Cardiac muscle cell (in vitro differentiated cells and primary cell): ENCODE data around the gene AATK. TPM values are rescaled to one million over a fixed set of nuclear protein-coding genes. Genes with fewer than 3 reads are reported as not detected.

Experiments
- DNase-seq, 2 donors: peaks; one replicate each; pipeline versions ENCODE4 v3.0.0 to v3.0.0-alpha.2; 2010 to 2017; ENCODE audit warnings: low read depth in 1 of 2, low spot score in 1 of 2
- H3K27ac ChIP-seq: fragments of 200-600 bp; sonication (generic); 2 replicates; pipeline ENCODE4 v1.5.1; 2016
- H3K27me3 ChIP-seq: fragments of 200-600 bp; sonication (generic); 2 replicates; pipeline ENCODE4 v1.6.0; 2016; ENCODE audit warnings: control low read depth
- H3K36me3 ChIP-seq: fragments of 200-600 bp; sonication (generic); 2 replicates; pipeline ENCODE4 v1.5.1; 2016; ENCODE audit warnings: control low read depth
- H3K4me1 ChIP-seq: fragments of 200-600 bp; sonication (generic); 2 replicates; pipeline ENCODE4 v1.8.1; 2017; ENCODE audit warnings: low read depth, mild to moderate bottlenecking, mixed run types
- H3K4me3 ChIP-seq: fragments of 200-600 bp; sonication (generic); 2 replicates; pipeline ENCODE4 v1.5.1; 2016; ENCODE audit warnings: mild to moderate bottlenecking
- H3K9me3 ChIP-seq: fragments of 200-600 bp; sonication (generic); 2 replicates; pipeline ENCODE4 v1.5.1; 2017; ENCODE audit warnings: low read depth, mild to moderate bottlenecking, control low read depth
- CTCF ChIP-seq: IDR thresholded peaks from 2 replicates; pipeline ENCODE4 v1.5.1; 2012; ENCODE audit warnings: low read depth, mild to moderate bottlenecking, low read length
- polyA plus RNA-seq: library from polyadenylated mRNA; unstranded; fragments of >200 nt; fragmentation: Nextera tagmentation; extraction: Ambion mirVana; gene quantifications from 2 replicates; pipeline ENCODE4 v1.2.1, GENCODE V29; 2016
- total RNA-seq: library from RNA; depleted of rRNA; stranded (reverse); fragments of >200 nt; gene quantifications from 2 replicates; pipeline ENCODE4 v1.2.3, GENCODE V29; 2016

Gene AATK
- total and polyA plus RNA-seq, 2 experiments from 2014 or later = 8.0 to 21.9 TPM

GRCh38 chr17:81115219-81115618, 50.8 kb downstream of the AATK start:
- H3K4me1 ChIP-seq = peaks cover 11% of the 10 kb centered on the region
- TF ChIP-seq CTCF = no peak
- no peaks in the 10 kb centered on the region for H3K9me3 ChIP-seq
- H3K36me3 ChIP-seq = no peaks in the 10 kb centered on the region
- no peak overlapping the region for H3K4me3 ChIP-seq
- no peaks in the 10 kb centered on the region for H3K27me3 ChIP-seq
- DNase-seq = no peak
- H3K27ac ChIP-seq = no peak overlapping the region

- H3K4me1 ChIP-seq = peaks cover 11% of the 10 kb centered on the region
- TF ChIP-seq CTCF = no peak
- no peak overlapping the region for H3K27ac ChIP-seq
- H3K9me3 ChIP-seq = no peaks in the 10 kb centered on the region
- no peaks in the 10 kb centered on the region for H3K36me3 ChIP-seq
- no peak overlapping the region for H3K4me3 ChIP-seq
- no peaks in the 10 kb centered on the region for H3K27me3 ChIP-seq
- DNase-seq = no peak
These were observed 51.5 kb downstream of the AATK start for GRCh38 chr17:81114351-81115093.

- no peak overlapping the region for H3K27ac ChIP-seq
- H3K27me3 ChIP-seq = no peaks in the 10 kb centered on the region
- peaks cover 11% of the 10 kb centered on the region for H3K4me1 ChIP-seq
- no peaks in the 10 kb centered on the region for H3K36me3 ChIP-seq
- TF ChIP-seq CTCF = no peak
- no peak overlapping the region for H3K4me3 ChIP-seq
- DNase-seq = no peak
- no peaks in the 10 kb centered on the region for H3K9me3 ChIP-seq
These were observed 52.8 kb downstream of the AATK start for GRCh38 chr17:81113158-81113724.

GRCh38 chr17:81112450-81112849, 53.6 kb downstream of the AATK start:
- no peaks in the 10 kb centered on the region for H3K36me3 ChIP-seq
- TF ChIP-seq CTCF = no peak
- DNase-seq = no peak
- H3K4me1 ChIP-seq = peaks cover 11% of the 10 kb centered on the region
- no peaks in the 10 kb centered on the region for H3K27me3 ChIP-seq
- H3K4me3 ChIP-seq = no peak overlapping the region
- no peaks in the 10 kb centered on the region for H3K9me3 ChIP-seq
- peak overlapping the region; percentile 28 for H3K27ac ChIP-seq

- TF ChIP-seq CTCF = no peak
- H3K27ac ChIP-seq = no peak overlapping the region
- H3K9me3 ChIP-seq = no peaks in the 10 kb centered on the region
- no peaks in the 10 kb centered on the region for H3K27me3 ChIP-seq
- H3K36me3 ChIP-seq = no peaks in the 10 kb centered on the region
- H3K4me3 ChIP-seq = no peak overlapping the region
- H3K4me1 ChIP-seq = peaks cover 11% of the 10 kb centered on the region
- no peak for DNase-seq
These were observed 55.0 kb downstream of the AATK start for GRCh38 chr17:81111066-81111465.
